Mucosa of stomach (tissue), 1 donor: ENCODE measurements around the gene ODAD4.

Experiments
- H3K27me3 ChIP-seq: one replicate; pipeline ENCODE4 v1.7.0; 2013; ENCODE audit warnings: mild to moderate bottlenecking, low read length; ENCODE audit not compliant: control insufficient read depth, insufficient read depth
- H3K36me3 ChIP-seq: one replicate; pipeline ENCODE4 v1.7.0; 2013; ENCODE audit warnings: low read length; ENCODE audit not compliant: control insufficient read depth, insufficient read depth
- H3K4me1 ChIP-seq: one replicate; pipeline ENCODE4 v1.7.0; 2013; ENCODE audit warnings: mild to moderate bottlenecking, low read length; ENCODE audit not compliant: control insufficient read depth, insufficient read depth
- H3K4me3 ChIP-seq: one replicate; pipeline ENCODE4 v1.7.0; 2013; ENCODE audit warnings: low read length
- H3K9ac ChIP-seq: one replicate; pipeline ENCODE4 v1.7.0; 2013; ENCODE audit warnings: mild to moderate bottlenecking, low read length, moderate library complexity
- H3K9me3 ChIP-seq: one replicate; pipeline ENCODE4 v1.7.0; 2013; ENCODE audit warnings: mild to moderate bottlenecking, low read length, moderate library complexity; ENCODE audit not compliant: control insufficient read depth
- donor health status: Pancreatic carcinoma.

The ODAD4 gene

DNA sequence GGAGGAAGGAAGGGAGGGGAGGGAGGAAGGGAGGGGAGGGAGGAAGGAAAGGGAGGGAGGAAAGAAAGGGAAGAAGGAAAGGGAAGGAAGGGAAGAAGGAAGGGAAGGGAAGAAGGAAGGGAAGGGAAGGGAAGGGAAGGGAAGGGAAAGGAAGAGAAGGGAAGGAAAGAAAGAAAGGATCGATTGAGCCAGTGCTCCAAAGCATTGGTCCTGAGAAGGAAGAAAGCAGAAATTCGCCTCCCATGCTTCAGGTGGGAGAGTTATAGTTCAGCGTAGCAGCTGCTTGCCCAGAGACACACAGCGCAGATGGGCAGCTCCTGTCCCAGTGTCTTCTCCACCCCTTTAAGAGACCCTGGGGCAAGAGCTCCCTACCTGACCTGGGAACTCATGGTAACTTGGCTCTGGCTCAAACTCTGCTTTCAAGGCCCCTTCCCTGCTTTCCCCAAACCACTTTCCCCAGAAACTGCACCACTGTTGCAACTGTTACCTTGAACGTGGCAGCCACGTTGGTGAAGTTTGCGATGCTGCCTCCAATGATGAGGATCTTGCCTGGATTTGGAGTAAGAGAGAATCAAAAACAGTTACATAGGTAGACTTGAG, 26.1 kb upstream of the ODAD4 start:
- Histone ChIP-seq H3K4me1 (no peaks in the 10 kb centered on the region), H3K9me3 (no peaks in the 10 kb centered on the region), H3K27me3 (no peaks in the 10 kb centered on the region), H3K9ac (no peak overlapping the region), H3K4me3 (no peak overlapping the region), H3K36me3 (peaks cover 20% of the 10 kb centered on the region)

DNA sequence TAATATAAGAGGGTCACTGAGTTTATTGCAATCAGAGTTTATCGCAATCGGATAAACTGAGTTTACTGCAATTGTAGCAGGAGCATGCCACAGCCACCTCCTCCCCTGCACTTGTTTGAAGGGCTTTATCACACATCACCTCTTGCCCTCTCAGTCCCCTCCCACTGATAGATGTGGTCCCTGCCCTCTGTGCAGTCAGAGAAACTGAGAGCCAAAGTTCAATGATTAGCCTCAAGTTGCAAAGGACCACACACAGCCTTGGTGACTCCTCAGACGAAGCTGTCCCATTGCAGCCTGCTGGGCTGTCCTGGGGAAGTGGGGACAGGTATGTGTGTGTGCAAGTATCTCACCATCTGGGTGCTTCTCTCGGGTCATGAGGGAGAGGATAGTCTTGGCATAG, 25.2 kb upstream of the ODAD4 start:
- Histone ChIP-seq H3K4me1 (no peaks in the 10 kb centered on the region), H3K27me3 (no peaks in the 10 kb centered on the region), H3K9me3 (no peaks in the 10 kb centered on the region), H3K9ac (no peak overlapping the region), H3K36me3 (peaks cover 23% of the 10 kb centered on the region), H3K4me3 (no peak overlapping the region)

DNA sequence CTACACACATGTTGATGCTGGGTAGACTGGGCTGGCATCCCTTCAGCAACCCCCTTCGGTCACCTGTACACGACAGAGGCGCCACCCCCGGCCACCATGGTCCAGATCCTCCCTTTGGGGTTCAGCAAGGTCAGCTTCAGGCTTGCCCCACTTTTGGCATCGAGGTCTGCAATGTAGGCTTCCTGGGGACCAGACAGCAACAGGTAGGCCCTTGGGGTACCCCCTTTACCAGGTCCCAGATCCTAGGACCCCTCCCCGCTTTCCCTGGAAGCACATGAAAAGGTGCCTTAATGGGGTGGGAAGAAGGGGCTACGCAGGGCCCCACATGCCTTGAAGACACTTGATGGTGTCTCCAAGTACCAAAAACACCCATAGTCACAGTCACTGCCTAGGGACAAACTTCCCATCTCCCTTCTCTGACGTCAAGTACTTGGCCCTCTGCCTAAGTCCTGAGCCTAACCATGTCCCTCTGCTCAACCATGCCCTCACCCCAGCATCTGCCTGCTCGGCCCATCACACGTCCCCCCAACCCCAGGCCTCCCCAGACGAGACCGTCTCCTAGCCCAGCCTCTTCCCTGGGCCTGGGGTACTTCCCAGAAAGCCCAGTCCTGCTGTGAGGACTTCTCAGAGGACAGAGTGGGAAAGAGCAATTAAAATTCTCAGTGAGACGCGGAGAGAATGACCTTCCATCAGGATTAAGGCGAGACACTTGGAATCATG, 23.8 kb upstream of the ODAD4 start:
- peak overlapping the region; percentile 12 for H3K9ac ChIP-seq
- no peak overlapping the region for H3K4me3 ChIP-seq
- no peaks in the 10 kb centered on the region for H3K9me3 ChIP-seq
- H3K4me1 ChIP-seq = no peaks in the 10 kb centered on the region
- peaks cover 27% of the 10 kb centered on the region for H3K36me3 ChIP-seq
- no peaks in the 10 kb centered on the region for H3K27me3 ChIP-seq

DNA sequence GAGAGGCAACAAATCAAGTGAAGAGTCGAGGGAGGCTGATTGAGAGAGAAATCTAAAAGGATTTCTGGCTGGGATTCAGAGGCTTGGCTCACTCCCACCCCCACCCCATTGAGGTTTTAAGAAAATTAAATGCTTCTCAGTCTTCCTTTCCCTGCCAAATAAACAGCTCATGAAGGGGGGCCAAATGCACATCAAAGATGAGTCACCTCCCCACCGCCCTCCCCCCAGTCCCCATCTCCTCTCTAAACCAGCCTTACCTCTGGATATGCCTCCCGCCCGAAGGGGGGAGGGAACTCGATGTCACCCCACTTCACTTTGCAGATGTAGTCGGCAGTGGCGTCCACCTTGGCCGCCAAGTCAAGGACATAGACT, 23.2 kb upstream of the ODAD4 start:
- Histone ChIP-seq H3K27me3 (no peaks in the 10 kb centered on the region), H3K4me3 (no peak overlapping the region), H3K4me1 (no peaks in the 10 kb centered on the region), H3K9ac (no peak overlapping the region), H3K36me3 (peaks cover 29% of the 10 kb centered on the region), H3K9me3 (no peaks in the 10 kb centered on the region)

DNA sequence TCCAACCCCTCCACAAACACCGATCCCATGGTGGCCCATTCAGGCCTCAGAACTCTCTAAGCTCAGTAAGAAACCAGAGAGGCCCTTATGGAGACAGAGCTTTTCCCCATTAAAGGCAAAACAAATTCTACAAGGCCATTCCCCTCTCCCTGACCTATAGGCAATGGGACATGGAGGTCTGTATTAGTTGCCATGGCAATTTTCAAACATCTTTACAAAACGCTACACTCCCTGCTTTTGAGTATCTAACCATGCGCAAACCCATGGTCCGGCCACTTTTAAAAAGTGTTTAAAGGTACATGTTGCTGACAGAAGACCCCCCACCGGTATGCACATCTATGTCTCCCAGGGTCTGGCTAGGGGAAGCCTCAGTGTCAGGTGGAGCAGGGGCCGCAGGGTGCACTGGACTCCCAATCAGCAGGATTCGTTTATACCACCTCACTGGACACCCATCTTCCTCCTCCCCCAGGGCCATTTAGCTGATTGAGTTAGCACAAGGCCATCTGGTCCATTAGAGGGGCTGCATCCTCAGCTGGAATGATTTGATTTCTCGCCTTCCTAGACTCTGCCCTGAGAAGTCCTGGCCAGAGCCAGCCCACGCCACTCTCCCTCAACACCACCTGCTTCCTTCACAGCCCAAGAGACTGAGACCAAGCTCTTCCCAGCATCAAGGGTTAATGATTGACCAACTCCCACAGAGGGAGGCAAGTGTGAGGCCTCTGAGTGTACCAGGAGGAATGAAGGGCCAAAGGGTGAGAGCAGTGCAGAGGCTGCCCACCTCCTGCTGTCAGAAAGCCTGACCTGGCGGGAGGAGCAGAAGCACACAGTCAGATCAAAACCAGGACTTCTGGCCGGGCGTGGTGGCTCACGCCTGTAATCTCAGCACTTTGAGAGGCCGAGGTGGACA, 22.5 kb upstream of the ODAD4 start:
- Histone ChIP-seq H3K9ac (no peak overlapping the region), H3K36me3 (peaks cover 36% of the 10 kb centered on the region), H3K27me3 (no peaks in the 10 kb centered on the region), H3K4me1 (no peaks in the 10 kb centered on the region), H3K4me3 (no peak overlapping the region), H3K9me3 (no peaks in the 10 kb centered on the region)

DNA sequence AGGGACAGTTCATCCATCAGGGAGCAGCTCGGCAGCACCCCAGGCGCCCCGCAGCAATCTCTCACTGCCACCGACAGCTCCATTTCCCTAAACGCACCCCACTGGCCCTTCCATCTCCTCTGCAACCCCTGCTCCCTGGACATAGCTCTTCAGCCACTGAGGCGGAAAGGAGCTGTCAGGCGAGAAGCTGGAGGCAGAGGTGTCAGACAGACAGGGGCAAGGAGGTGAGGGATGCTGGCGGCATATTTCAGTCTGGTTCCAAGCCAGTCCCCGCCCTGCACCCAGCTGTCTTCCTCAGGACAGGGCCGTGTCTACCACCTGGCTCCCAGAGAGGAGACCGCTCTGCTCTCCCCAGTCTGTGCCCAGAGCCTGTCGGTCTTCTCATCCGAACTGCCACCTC, 21.3 kb upstream of the ODAD4 start:
- Histone ChIP-seq H3K36me3 (peaks cover 38% of the 10 kb centered on the region), H3K4me3 (no peak overlapping the region), H3K9me3 (no peaks in the 10 kb centered on the region), H3K9ac (no peak overlapping the region), H3K27me3 (no peaks in the 10 kb centered on the region), H3K4me1 (peaks cover 7% of the 10 kb centered on the region)

DNA sequence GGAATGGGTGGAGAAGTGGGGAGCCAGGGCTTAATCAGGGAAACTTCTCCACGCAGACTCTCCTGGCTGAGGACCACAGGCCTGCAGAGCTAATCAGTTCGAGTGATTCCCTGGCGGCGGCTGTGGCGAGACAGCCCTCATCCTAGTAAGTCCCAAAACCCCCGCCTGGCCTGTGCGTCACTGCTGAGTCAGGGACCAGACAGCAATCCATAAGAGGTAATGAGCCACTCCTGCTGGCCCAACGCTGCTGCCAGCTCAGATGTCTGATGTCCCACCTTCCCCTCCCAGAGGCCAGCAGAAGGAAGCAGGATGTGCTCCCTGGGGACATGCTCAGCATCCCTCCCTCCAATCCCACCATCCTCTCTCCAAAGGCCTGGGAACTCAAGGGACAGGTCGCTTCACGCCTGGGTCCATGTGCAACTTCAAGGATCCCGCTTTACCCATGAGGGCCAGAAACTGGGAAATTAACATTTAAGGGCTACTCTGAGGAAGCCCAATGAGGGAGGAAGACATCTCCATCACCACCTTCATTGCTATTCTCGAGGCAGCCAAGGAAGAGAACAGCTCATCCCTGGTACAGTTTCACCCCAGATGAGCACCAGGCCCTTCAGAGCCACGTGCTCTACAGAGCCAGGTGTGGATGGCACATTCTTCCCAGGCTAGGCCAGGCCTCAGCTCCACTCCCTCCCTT, 19.6 kb upstream of the ODAD4 start:
- Histone ChIP-seq H3K36me3 (peaks cover 26% of the 10 kb centered on the region), H3K27me3 (no peaks in the 10 kb centered on the region), H3K9me3 (no peaks in the 10 kb centered on the region), H3K4me3 (no peak overlapping the region), H3K4me1 (peaks cover 24% of the 10 kb centered on the region), H3K9ac (no peak overlapping the region)

DNA sequence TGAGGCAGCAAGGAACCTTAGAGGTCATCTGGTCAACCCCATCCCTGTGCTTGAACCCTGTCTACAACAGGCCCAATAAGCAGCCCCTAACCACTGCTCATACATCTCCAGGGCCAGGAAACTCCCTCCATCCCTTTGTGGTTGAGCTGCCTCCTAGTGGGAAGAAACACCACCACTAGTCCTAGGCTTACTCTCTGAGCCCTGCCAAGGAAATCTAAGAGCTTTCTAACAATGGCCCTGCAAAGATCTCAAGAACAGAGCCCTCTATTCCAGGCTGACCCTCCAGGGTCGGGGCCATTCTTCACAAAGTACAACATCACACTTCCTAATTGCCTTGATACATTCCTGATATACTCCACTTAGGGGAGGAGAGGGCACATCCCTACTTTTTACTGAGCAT, 17.5 kb upstream of the ODAD4 start:
- Histone ChIP-seq H3K27me3 (no peaks in the 10 kb centered on the region), H3K36me3 (peaks cover 26% of the 10 kb centered on the region), H3K9ac (no peak overlapping the region), H3K4me3 (no peak overlapping the region), H3K4me1 (peaks cover 40% of the 10 kb centered on the region), H3K9me3 (no peaks in the 10 kb centered on the region)

DNA sequence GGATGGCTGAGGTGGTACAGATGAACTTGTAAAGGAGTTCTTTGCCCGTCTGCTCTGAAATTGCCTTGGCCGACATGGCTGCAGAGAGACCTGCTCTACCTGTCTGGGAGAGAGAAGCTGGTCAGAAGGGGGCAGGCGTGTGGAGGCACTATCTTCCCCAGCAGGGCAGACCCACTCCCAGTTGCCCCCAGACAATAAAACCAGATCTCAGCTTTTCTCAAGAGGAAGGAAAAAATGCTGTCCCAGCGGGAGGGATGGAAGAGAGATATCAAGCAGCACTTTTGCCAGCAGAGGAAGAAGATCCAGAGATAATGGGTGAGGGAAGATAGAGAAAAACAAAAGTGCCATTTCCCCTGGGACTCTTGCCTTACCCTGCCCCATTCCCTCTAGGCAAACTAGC, 16.6 kb upstream of the ODAD4 start:
- Histone ChIP-seq H3K9me3 (no peaks in the 10 kb centered on the region), H3K9ac (no peak overlapping the region), H3K27me3 (no peaks in the 10 kb centered on the region), H3K4me3 (no peak overlapping the region), H3K36me3 (peaks cover 24% of the 10 kb centered on the region), H3K4me1 (peaks cover 41% of the 10 kb centered on the region)

DNA sequence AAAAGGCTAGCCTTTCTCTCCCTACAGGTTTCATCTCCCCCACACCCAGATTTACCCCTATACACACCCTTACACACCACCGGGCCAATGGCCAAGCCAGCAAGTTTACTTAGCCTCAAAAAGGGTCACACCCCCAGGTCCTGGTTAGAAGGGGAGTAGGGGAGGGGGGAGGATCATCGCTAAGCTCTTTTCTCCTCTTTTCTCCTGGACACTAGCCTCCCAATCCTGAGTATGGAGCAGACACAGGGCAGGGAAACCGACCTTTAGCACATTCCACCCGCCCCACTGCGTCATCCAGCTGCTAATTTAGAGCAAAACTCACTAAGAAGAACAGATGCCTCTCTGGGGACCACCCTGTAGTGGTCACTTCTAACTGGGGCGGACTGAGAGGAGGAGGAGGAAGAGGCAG, 16.1 kb upstream of the ODAD4 start:
- Histone ChIP-seq H3K4me3 (no peak overlapping the region), H3K9me3 (no peaks in the 10 kb centered on the region), H3K36me3 (peaks cover 18% of the 10 kb centered on the region), H3K4me1 (peaks cover 41% of the 10 kb centered on the region), H3K9ac (no peak overlapping the region), H3K27me3 (no peaks in the 10 kb centered on the region)

DNA sequence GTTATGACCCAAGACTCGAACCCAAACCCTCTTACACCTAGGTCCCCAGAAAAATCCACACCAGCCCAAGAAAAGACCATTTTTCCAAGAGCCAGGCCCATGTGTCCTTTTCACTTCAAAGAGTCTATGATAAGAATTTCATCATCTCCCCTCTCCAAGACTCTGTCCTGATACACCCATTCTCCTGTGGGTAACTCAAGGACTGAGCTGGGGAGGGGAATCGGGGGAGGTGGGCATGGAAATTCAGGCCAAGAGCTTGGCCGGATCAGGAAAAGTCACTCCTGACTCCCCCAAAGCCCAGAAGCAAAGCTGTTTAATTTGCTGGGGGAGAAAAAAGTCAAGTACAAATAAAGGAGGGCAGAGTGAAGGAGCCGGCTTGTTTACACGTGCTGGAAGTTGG, 15.4 kb upstream of the ODAD4 start:
- Histone ChIP-seq H3K9ac (no peak overlapping the region), H3K36me3 (peaks cover 15% of the 10 kb centered on the region), H3K9me3 (no peaks in the 10 kb centered on the region), H3K27me3 (no peaks in the 10 kb centered on the region), H3K4me1 (peaks cover 41% of the 10 kb centered on the region), H3K4me3 (no peak overlapping the region)

DNA sequence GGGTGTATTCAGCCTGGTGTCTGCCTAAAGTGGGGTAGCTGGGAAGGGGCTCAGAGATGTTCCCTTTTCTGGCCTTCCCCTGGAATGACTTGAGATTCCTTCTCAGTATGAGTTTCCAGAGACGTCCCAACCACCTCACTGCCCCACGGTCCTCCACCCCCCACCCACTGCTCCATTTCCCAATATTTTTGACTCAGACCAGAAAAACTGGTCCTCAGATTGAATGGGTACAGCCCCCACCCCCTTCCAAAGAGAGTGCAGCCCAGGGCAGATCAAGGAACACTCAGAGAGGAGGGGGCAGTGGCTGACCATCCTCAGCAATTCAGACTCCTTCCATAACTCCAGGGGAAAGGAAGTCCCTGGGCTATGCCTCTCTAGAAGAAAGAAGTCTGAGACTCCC, 14.9 kb upstream of the ODAD4 start:
- Histone ChIP-seq H3K36me3 (peaks cover 15% of the 10 kb centered on the region), H3K4me1 (peaks cover 41% of the 10 kb centered on the region), H3K9ac (no peak overlapping the region)

More for the DNA sequence above, 14.9 kb upstream of the ODAD4 start:
- Histone ChIP-seq H3K27me3 (no peaks in the 10 kb centered on the region), H3K9me3 (no peaks in the 10 kb centered on the region), H3K4me3 (no peak overlapping the region)
